NCI-H748 (cell line): Measurements from ENCODE around the gene SPEM3.
A peak's percentile ranks its signal among the peaks of the same experiment; 100 is the strongest.
"Not testable (repeated sequence)": the region's sequence is repeated elsewhere in the genome, so short reads cannot be mapped to it uniquely, and the experiment has no call there.

Source experiments
- DNase-seq: peaks from one replicate; lab custom pipeline; 2025; ENCODE audit not compliant: unreplicated experiment; lab: John Stamatoyannopoulos, UW

Gene SPEM3

GRCh38 chr17:7468804-7469389, 40.2 kb downstream of the SPEM3 start:
- no peak for DNase-seq

- not testable (repeated sequence) for DNase-seq
Observed at GRCh38 chr17:7469843-7470242, 41.2 kb downstream of the SPEM3 start.

GRCh38 chr17:7470457-7470973, 41.9 kb downstream of the SPEM3 start:
- not testable (repeated sequence) for DNase-seq

GRCh38 chr17:7471729-7472128, 43.1 kb downstream of the SPEM3 start:
- DNase-seq, result no peak

- not testable (repeated sequence) for DNase-seq
Observed at GRCh38 chr17:7474767-7475166, 46.1 kb downstream of the SPEM3 start.

- DNase-seq, result no peak
Observed at GRCh38 chr17:7475764-7476422, 47.2 kb downstream of the SPEM3 start.

- DNase-seq, result no peak
Observed at GRCh38 chr17:7476494-7476893, 47.8 kb downstream of the SPEM3 start.

- DNase-seq, result no peak
Observed at GRCh38 chr17:7476951-7477350, 48.3 kb downstream of the SPEM3 start.

- DNase-seq, result peak; percentile 54
Observed at GRCh38 chr17:7477392-7478275, 49.0 kb downstream of the SPEM3 start.

GRCh38 chr17:7478276-7479212, 49.9 kb downstream of the SPEM3 start:
- peak; percentile 59 for DNase-seq

- DNase-seq, result peak; percentile 72
Observed at GRCh38 chr17:7479213-7480088, 50.8 kb downstream of the SPEM3 start, which contains the start of gene ZBTB4. Gene ZBTB4, minus strand, starts transcription at chr17:7479631. Its CDS starts 12,830 bp downstream, at chr17:7466801.

- no peak for DNase-seq
Observed at GRCh38 chr17:7480089-7480384, 51.4 kb downstream of the SPEM3 start.

- not testable (repeated sequence) for DNase-seq
Observed at GRCh38 chr17:7481275-7481674, 52.6 kb downstream of the SPEM3 start, which contains the start of gene SLC35G6. Gene SLC35G6, plus strand, starts transcription at chr17:7481446. Its CDS starts 71 bp downstream, at chr17:7481517.

- DNase-seq, result not testable (repeated sequence)
Observed at GRCh38 chr17:7481842-7482741, 53.4 kb downstream of the SPEM3 start.
